Activated CD4-positive, alpha-beta memory T cell treated with anti-CD3 and anti-CD28 coated beads, Interleukin-2, amount 10 ng/mL, durations not matched to agents 7 days and 5 days (primary cell): Measurements from ENCODE around the gene SEC62. TPM values are rescaled to one million over a fixed set of nuclear protein-coding genes. Genes with fewer than 3 reads are reported as not detected.

ENCODE experiments used
- CTCF ChIA-PET: fragments of 350-600 bp; sonication (Branson Sonifier 250); formaldehyde crosslinking; loops from one replicate; lab custom pipeline; 2021; ENCODE audit warnings: antibody characterized with exemption, inconsistent platforms; lab: Charles Lee
- POLR2A ChIA-PET: fragments of 350-600 bp; sonication (Branson Sonifier 250); formaldehyde crosslinking; loops from one replicate; lab custom pipeline; 2021; ENCODE audit warnings: antibody characterized with exemption; lab: Charles Lee
- DNase-seq: peaks from one replicate; pipeline ENCODE4 v3.0.0-alpha.2; 2020
- H3K27ac Mint-ChIP-seq: one replicate; pipeline ENCODE4 v1.8.0; 2021; ENCODE audit warnings: mild to moderate bottlenecking, mixed read lengths
- H3K27me3 Mint-ChIP-seq: one replicate; pipeline ENCODE4 v1.8.0; 2021; ENCODE audit warnings: mixed read lengths
- H3K36me3 Mint-ChIP-seq: one replicate; pipeline ENCODE4 v1.8.0; 2021; ENCODE audit warnings: low read depth, mixed read lengths
- H3K4me1 Mint-ChIP-seq: one replicate; pipeline ENCODE4 v1.8.0; 2021; ENCODE audit warnings: mixed read lengths
- H3K4me3 Mint-ChIP-seq: one replicate; pipeline ENCODE4 v1.8.0; 2021; ENCODE audit warnings: mild to moderate bottlenecking, mixed read lengths
- H3K9me3 Mint-ChIP-seq: one replicate; pipeline ENCODE4 v1.8.0; 2021; ENCODE audit warnings: mixed read lengths
- total RNA-seq, 2 experiments: library from RNA; stranded (reverse); gene quantifications; one replicate each; pipeline ENCODE4 v1.2.3, GENCODE V29; 2021

The SEC62 gene
- total RNA-seq, 2 experiments from 2014 or later = 53.7 to 57.9 TPM

DNA sequence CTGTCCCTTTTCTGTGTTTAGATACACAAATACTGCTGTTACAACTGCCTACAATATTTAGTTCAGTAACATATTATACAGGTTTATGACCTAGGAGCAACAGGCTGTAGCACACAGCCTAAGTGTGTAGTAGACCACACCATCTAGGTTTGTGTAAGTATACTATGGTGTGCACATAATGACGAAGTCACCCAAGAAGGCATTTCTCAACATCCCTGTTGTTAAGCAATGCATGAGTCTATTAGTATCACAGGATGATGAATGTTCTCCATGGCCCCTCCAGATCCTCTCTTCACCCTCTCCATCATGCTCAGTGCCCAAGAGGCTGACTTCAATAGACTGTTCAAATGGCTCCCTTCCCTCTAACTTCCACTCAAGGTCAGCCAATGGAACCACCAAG, 14.6 kb upstream of the SEC62 start:
- DNase-seq = no peak
- H3K27me3 Mint-ChIP-seq = no peaks in the 10 kb centered on the region
- H3K27ac Mint-ChIP-seq = no peak overlapping the region
- H3K9me3 Mint-ChIP-seq = no peaks in the 10 kb centered on the region
- no peaks in the 10 kb centered on the region for H3K36me3 Mint-ChIP-seq
- CTCF ChIA-PET = no interaction called here
- POLR2A ChIA-PET = no interaction called here
- no peaks in the 10 kb centered on the region for H3K4me1 Mint-ChIP-seq
- H3K4me3 Mint-ChIP-seq = no peak overlapping the region

DNA sequence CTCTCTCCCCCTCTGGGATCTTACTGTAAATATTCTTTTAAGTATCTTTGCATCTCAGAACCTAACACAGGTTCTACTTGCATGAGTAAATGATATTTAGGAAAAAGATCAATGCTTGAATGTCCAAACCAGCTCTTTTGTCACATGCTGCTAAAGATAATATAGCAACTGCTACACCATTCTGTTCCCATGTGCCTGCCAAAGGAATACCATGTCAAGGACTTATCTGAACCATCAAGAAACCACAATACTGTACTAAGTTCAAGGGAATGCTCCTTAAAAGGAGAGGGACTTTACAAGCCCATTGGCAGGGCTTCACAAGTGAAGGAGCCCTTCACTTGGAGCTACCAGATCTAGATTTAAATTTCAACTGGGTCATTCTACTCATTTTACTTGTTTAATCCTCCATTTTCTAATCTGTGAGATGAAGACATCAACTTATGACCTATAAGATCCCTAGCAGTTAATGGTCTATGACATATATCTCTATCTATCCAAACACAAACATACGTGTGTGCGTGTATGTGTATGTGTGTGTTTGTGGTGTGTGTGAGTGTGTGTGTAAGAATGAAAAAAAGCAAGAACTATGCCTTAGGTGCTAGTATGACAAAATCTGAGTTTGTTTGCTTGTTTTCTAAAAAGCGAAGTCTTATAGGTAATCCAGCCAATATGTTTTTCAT, 13.0 kb upstream of the SEC62 start:
- H3K27me3 Mint-ChIP-seq = peaks cover 2% of the 10 kb centered on the region
- no peak overlapping the region for H3K4me3 Mint-ChIP-seq
- POLR2A ChIA-PET = no interaction called here
- DNase-seq = no peak
- no peaks in the 10 kb centered on the region for H3K36me3 Mint-ChIP-seq
- H3K27ac Mint-ChIP-seq = no peak overlapping the region
- H3K4me1 Mint-ChIP-seq = no peaks in the 10 kb centered on the region
- CTCF ChIA-PET = interaction anchor here (1.4 kb wide), 1 partner anchor 14 kb away, joined by 3 read pairs; the partner anchor contains the start of gene SEC62
- H3K9me3 Mint-ChIP-seq = no peaks in the 10 kb centered on the region

DNA sequence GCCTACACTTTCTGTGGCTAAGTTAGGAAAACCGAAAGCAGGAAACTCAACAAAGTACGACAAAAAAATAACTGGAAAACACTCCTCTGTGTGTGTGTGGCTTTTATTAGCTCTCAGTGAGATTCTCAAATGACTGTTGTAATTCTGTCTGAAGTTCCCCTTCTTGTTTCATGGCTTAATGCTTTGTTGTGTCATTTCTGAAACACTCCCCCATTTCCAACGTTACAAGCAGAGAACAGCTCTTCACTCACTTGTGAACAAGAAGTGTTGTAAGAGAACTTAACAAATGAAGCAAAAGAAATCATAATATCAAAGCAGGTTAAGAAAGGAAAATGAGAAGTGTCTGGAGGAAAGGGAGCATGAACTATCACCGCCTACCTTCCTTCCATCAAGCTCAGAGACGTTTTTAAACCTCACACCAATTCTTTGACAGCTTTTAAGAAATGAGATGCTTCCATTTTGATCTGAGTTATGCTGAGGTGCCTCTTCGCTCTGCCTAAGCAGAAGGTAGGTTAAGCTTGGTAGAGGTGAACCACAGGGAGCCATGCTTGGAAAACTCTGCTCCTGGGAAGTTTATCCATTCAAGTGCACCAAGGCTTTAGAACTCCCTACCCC, 12.4 kb upstream of the SEC62 start:
- Mint-ChIP-seq H3K4me3 (no peak overlapping the region), H3K36me3 (no peaks in the 10 kb centered on the region), H3K9me3 (no peaks in the 10 kb centered on the region), H3K27ac (no peak overlapping the region), H3K4me1 (no peaks in the 10 kb centered on the region), H3K27me3 (peaks cover 2% of the 10 kb centered on the region)
- ChIA-PET CTCF (interaction anchor here (1.4 kb wide), 1 partner anchor 13 kb away, joined by 3 read pairs; the partner anchor contains the start of gene SEC62), POLR2A (no interaction called here)
- no peak for DNase-seq

GRCh38 chr3:169955406-169955805, 11.2 kb upstream of the SEC62 start:
- H3K4me3 Mint-ChIP-seq = no peak overlapping the region
- CTCF ChIA-PET = no interaction called here

DNA sequence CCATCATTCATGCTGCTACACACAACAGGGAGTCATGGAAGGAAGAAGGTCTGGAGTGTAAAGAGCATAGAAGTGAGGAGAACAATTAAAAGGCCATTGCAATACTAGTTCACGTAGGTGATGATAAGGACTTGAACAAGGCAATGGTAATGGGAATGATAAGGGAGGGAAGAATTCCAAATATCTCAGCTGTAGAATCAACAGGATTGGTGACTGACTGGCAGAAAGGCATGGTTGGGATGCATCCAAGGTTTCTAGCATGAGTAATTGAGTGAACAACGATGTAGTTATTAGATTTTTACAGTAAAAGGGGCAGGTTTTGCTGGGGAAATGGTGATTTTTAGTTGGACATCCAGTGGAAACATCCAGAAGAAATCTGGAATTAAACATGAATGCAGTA, 2.4 kb upstream of the SEC62 start:
- Mint-ChIP-seq H3K27me3 (peaks cover 2% of the 10 kb centered on the region), H3K27ac (no peak overlapping the region), H3K9me3 (no peaks in the 10 kb centered on the region), H3K4me3 (no peak overlapping the region), H3K36me3 (peaks cover 2% of the 10 kb centered on the region), H3K4me1 (peaks cover 32% of the 10 kb centered on the region)
- ChIA-PET CTCF (no interaction called here), POLR2A (no interaction called here)
- DNase-seq = no peak

More at GRCh38 chr3:169955406-169955805, 11.2 kb upstream of the SEC62 start:
- no peaks in the 10 kb centered on the region for H3K9me3 Mint-ChIP-seq
- peaks cover 2% of the 10 kb centered on the region for H3K27me3 Mint-ChIP-seq
- H3K4me1 Mint-ChIP-seq = no peaks in the 10 kb centered on the region
- POLR2A ChIA-PET = interaction anchor here (0.7 kb wide), 1 partner anchor 98 kb away, joined by 3 read pairs; no protein-coding TSS in a partner anchor
- H3K27ac Mint-ChIP-seq = no peak overlapping the region
- no peaks in the 10 kb centered on the region for H3K36me3 Mint-ChIP-seq
- no peak for DNase-seq

DNA sequence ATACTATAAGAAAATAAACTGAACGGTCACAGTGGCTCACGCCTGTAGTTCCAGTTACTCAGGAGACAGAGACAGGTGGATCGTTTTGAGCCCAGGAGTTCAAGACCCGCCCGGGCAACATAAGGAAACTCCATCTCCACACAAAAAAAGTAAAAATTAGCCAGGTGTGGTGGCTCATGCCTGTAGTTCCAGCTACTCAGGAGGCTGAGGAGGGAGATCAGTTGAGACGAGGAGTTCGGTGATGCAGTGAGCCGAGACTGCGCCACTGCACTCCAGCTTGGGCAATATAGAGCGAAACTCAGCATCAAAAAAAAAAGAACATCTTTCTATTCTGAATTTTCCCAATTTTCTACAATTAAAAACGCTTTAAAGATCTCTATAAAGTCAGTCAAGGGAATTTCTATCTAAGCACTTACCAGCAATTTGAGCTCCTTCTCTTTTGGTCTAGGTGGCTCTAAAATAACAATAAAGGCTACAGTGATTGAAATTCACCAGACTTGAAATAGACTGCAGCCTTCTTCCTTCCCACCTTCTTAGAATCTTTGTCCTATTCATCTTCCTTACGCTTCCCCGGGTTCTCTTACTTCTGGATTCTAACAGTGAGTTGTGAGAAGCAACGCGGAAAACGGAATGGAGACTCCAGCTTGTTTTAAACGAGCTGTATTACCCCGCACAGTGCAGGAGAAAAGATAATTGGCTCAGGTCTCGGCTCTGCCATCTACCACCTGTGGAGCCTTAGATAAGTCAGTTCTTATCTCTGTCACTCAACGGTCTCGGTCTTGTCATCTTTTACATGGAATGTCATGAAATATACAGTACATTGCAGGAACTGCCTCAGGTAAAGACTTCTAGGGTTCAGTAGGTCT, 812 bp upstream of the SEC62 start:
- Mint-ChIP-seq H3K9me3 (no peaks in the 10 kb centered on the region), H3K4me1 (peaks cover 40% of the 10 kb centered on the region), H3K4me3 (peak overlapping the region; percentile 85), H3K36me3 (peaks cover 8% of the 10 kb centered on the region), H3K27ac (peak overlapping the region; percentile 92), H3K27me3 (peaks cover 2% of the 10 kb centered on the region)
- no peak for DNase-seq
- ChIA-PET CTCF (interaction anchor here (0.5 to 3.7 kb wide), 9 partner anchors 12 to 214 kb away, joined by 3 to 16 read pairs (median 4); partner anchors contain the start of genes LRRC34 and LRRIQ4), POLR2A (interaction anchor here (0.7 to 2.9 kb wide), 10 partner anchors 9 to 202 kb away, joined by 3 to 36 read pairs (median 4); partner anchors contain the start of genes LRRC34, LRRIQ4, MYNN and TERC)

DNA sequence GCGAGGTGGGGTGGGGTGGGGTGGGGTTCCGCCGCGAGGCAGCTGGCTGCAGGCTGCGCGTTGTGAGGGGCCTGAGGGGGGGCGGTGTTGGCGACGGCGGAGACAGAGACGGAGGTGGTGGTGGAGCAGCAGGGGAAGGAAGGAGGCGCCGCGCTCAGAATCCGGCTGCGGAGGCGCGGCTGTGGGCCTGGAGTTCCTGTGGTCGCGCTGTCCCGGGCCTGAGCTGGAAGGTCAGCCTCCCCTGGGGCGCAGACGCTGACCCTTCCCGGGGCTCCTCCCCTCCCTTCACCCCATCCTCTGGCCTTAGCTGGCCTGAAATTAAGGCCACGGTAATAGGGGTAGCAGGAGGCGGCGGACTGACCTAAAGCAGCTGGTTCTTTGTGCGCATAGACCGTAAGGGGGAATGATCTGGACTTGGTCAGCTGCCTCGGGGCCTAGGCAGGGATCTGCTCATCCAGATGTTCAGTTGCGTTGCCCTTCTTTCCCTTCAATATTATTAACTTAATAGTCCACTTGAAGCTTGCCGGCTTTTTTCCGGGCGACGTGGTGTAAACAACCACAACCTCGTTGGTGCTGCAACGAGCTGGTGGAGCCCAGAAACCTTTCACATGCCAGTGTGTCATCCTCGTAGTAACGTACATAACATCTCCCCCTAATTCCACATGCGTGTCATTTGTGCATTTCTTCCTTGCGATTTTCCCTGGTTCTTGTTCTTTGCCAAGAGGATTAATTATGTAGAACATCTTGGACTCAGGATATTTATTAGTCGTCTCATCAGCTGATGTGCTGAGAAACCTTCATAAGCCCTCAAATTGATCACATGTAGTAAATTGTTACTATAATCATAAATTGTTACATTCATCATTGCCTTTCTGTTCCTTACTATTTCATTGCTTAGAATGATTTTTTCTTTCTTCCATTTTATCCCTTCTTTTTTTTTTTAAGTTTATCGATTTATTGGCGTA, 626 bp downstream of the SEC62 start:
- POLR2A ChIA-PET = interaction anchor here (0.6 to 2.9 kb wide), 25 partner anchors 10 to 1491 kb away, joined by 3 to 36 read pairs (median 4); partner anchors contain the start of genes ACTRT3, LRRC34, LRRIQ4 and MYNN
- H3K4me1 Mint-ChIP-seq = peaks cover 44% of the 10 kb centered on the region
- H3K36me3 Mint-ChIP-seq = peaks cover 13% of the 10 kb centered on the region
- peak; percentile 56 for DNase-seq
- no peaks in the 10 kb centered on the region for H3K27me3 Mint-ChIP-seq
- H3K27ac Mint-ChIP-seq = peak overlapping the region; percentile 92
- H3K9me3 Mint-ChIP-seq = no peaks in the 10 kb centered on the region
- H3K4me3 Mint-ChIP-seq = peak overlapping the region; percentile 85
- CTCF ChIA-PET = interaction anchor here (0.6 to 3.7 kb wide), 13 partner anchors 11 to 413 kb away, joined by 3 to 16 read pairs (median 3); partner anchors contain the start of genes LRRC34 and LRRIQ4

DNA sequence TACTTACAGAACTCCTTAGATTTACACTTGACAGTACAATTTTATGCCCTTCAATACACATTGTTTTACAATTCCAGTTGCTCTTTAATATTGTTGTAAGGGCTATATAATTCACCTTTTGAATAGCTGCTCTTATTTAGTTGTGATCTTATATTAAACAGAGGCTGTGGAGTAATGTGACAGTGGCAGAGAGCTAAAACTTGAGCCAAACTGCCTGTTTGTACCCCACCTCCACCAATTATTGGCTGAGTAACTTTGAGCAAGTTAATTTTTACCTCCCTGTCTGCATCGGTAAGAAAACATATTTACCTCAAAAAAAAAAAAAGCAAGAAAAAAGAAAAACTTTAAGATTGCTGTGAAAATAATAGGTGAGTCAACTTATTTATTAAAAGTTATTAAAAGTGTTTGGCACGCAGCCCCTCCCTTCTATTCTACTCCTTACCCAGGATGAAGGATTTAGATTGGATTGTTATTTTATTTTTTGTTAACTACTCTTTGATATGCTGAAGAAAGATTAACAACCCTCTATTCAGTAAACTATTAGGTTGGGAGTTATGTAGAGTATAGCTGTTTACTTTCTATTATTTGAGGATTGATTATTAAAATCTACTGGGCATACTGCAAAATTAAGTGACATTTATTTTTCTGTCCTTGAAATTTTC, 1.7 kb downstream of the SEC62 start:
- Mint-ChIP-seq H3K4me3 (peak overlapping the region; percentile 85), H3K27me3 (no peaks in the 10 kb centered on the region), H3K36me3 (peaks cover 17% of the 10 kb centered on the region), H3K27ac (no peak overlapping the region), H3K9me3 (no peaks in the 10 kb centered on the region), H3K4me1 (peaks cover 42% of the 10 kb centered on the region)
- POLR2A ChIA-PET = interaction anchor here (1.5 to 2.9 kb wide), 5 partner anchors 9 to 310 kb away, joined by 6 to 36 read pairs (median 18); partner anchors contain the start of genes MYNN and TERC
- no peak for DNase-seq
- CTCF ChIA-PET = interaction anchor here (0.7 to 3.7 kb wide), 3 partner anchors 94 to 655 kb away, joined by 3 to 16 read pairs (median 3); no protein-coding TSS in a partner anchor

DNA sequence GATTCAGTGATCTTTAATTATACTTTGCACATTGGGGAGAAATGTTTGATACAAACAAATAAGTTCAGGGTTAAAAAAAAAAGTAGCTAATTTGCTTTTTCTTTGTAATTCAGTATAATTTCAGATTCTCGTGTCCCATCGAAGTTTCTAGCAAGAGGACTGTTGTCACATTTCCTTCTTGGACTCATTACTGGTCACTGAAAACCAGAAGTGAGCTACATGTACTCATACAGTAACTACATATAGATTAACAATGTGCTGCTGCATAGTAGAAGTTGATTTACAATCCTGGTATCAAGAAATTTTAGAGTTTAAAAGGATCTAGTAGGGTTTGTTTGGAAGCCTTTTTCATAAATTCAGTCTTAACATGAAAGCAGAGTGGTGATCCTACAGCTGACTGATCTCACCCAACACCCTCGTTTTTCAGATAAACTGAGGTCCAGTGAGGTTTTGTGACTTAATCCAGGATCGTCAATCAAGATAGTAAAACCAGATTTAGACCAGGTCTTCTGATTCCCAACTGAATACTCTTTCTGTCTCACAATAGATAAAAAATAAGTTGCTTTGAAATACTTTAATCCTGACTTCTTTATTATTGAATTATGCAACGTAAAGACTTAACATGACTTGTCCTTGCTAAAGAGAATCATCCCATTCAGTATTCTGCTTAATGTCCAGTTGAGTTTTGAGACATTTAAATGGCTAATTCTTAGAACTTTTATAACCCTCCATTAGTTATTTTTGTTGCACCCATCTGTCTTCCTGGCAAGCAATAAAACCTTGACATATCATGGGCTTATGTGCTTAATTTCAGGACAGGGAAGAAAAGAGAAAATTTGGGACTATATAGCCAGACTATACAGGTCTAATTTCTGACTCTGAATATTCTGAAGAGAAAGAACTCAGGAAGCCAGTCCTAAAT, 2.8 kb downstream of the SEC62 start:
- Mint-ChIP-seq H3K9me3 (no peaks in the 10 kb centered on the region), H3K27me3 (no peaks in the 10 kb centered on the region), H3K4me3 (no peak overlapping the region), H3K36me3 (peaks cover 21% of the 10 kb centered on the region), H3K27ac (no peak overlapping the region), H3K4me1 (peaks cover 42% of the 10 kb centered on the region)
- DNase-seq = no peak
- ChIA-PET POLR2A (interaction anchor here (2.9 kb wide), 1 partner anchor 8 kb away, joined by 18 read pairs; no protein-coding TSS in a partner anchor), CTCF (no interaction called here)

DNA sequence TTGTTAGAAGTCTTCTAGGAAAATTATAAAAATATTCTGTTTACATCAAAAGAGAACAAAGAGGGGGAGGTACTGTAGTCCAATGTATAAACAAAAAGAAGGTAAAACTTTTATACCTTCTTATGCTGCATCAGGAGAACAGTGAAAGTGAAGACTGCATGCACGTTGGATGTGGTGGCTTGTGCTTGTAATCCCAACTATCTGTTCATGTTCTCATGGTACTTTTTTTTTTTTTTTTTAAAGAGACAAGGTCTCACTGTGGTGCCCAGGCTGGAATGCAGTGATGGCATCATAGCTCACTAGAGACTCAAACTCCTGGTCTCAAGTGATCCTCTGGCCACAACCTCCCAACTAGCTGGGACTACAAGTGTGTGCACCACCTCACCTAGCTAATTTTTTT, 4.2 kb downstream of the SEC62 start:
- Mint-ChIP-seq H3K9me3 (no peaks in the 10 kb centered on the region), H3K4me1 (peaks cover 42% of the 10 kb centered on the region), H3K27me3 (no peaks in the 10 kb centered on the region), H3K27ac (no peak overlapping the region), H3K4me3 (no peak overlapping the region), H3K36me3 (peaks cover 21% of the 10 kb centered on the region)
- POLR2A ChIA-PET = no interaction called here
- DNase-seq = no peak
- CTCF ChIA-PET = no interaction called here
